ENCODE data around the gene ELAVL3. TPM values are rescaled to one million over a fixed set of nuclear protein-coding genes. Genes with fewer than 3 reads are reported as not detected.

Gene ELAVL3
- total and polyA plus RNA-seq, 2 of the 4 experiments (the other 2 are of a cell fraction): not detected

GRCh38 chr19:11434703-11435056 is 46.2 kb downstream of the ELAVL3 start:
- no peak overlapping the region for H2AK5ac ChIP-seq (ENCODE audit: low read depth, low read length)
- peak overlapping the region; percentile 14 for H4K5ac ChIP-seq (ENCODE audit: low read depth, low read length)
- H3K27ac ChIP-seq (ENCODE audit: insufficient read depth, low read length): peak overlapping the region; percentile 44
- peak overlapping the region; percentile 74 for H3K4me2 ChIP-seq (ENCODE audit: low read depth, low read length)
- no peaks in the 10 kb centered on the region for H3K9me3 ChIP-seq (ENCODE audit: control insufficient read depth, insufficient read depth, low read length)
- no peak for DNase-seq
- WGBS, 2 experiments (ENCODE audit: extremely low coverage in 2 of 2, insufficient read length in 1 of 2): 6% methylated on average over 3 of the region's 9 CpGs; no CpG with 5 or more reads in 1 of the 2 experiments
- no TSS peak for BruUV-seq (replicated peaks)
- peaks cover 7% of the 10 kb centered on the region for H4K20me1 ChIP-seq (ENCODE audit: insufficient read depth, low read length)
- peaks cover 9% of the 10 kb centered on the region for H3K4me1 ChIP-seq (ENCODE audit: control insufficient read depth, insufficient read depth, low read length)
- peak overlapping the region; percentile 64 for H3K4ac ChIP-seq (ENCODE audit: low read depth, low read length)
- H2AK9ac ChIP-seq (replicated peaks; ENCODE audit: low read depth, low read length, poor library complexity): peak overlapping the region; percentile 89
- H3K9ac ChIP-seq (ENCODE audit: low read depth, low read length): peak overlapping the region; percentile 54
- H3K9me1 ChIP-seq (ENCODE audit: insufficient read depth, low read length): peaks cover 12% of the 10 kb centered on the region
- H2BK15ac ChIP-seq (ENCODE audit: low read depth, low read length): no peak overlapping the region
- peaks cover 13 to 22% of the 10 kb centered on the region in 2 experiments; a peak in 3 of 4 replicates for H3K79me1 ChIP-seq (ENCODE audit: low read depth in 1 of 2, low read length in 2 of 2)
- H3K36me3 ChIP-seq (ENCODE audit: control insufficient read depth, insufficient read depth, low read length): peaks cover 19% of the 10 kb centered on the region
- dilution Hi-C loops (cut with HindIII; ENCODE audit: low sequenced_read_pairs, unreplicated experiment): no loop called here
- H3K4me3 ChIP-seq (ENCODE audit: insufficient read depth, low read depth, low read length): peak overlapping the region; percentile 41
- intact Hi-C loops (cut with micrococcal nuclease): loop anchor here (1.0 to 2.0 kb wide), 3 partner anchors 60 to 141 kb away; partner anchors contain the start of genes CCDC159, SWSAP1 and TMEM205
- peak overlapping the region; percentile 25 for H2BK5ac ChIP-seq (ENCODE audit: low read depth, low read length, poor library complexity, severe bottlenecking)
- H3K56ac ChIP-seq (ENCODE audit: extremely low read depth, insufficient read depth, low read length): no peak overlapping the region
- no peak overlapping the region for H2BK20ac ChIP-seq (ENCODE audit: low read depth, low read length)
- no peak overlapping the region for H3K18ac ChIP-seq (ENCODE audit: low read depth, low read length)
- H4K8ac ChIP-seq (ENCODE audit: low read depth in 2 of 2, low read length in 2 of 2): peak overlapping the region; percentile 28 to 78; a peak in 3 of 4 replicates
- in situ Hi-C loops (cut with MboI; ENCODE audit: low sequenced_read_pairs): no loop called here
- TF ChIP-seq BHLHE40 (IDR thresholded peaks at IDR 0.05; ENCODE audit: low read depth, low read length) (no peak), POLR2A (IDR thresholded peaks at IDR 0.05; ENCODE audit: low read depth, low read length) (no peak), RCOR1 (IDR thresholded peaks at IDR 0.05; ENCODE audit: insufficient replicate concordance, low read length) (no peak), RAD21 (IDR thresholded peaks at IDR 0.05; ENCODE audit: low read length) (no peak), MXI1 (IDR thresholded peaks at IDR 0.05; ENCODE audit: borderline replicate concordance, low read depth, low read length) (no peak)
- TF ChIP-seq, protein P1, sequence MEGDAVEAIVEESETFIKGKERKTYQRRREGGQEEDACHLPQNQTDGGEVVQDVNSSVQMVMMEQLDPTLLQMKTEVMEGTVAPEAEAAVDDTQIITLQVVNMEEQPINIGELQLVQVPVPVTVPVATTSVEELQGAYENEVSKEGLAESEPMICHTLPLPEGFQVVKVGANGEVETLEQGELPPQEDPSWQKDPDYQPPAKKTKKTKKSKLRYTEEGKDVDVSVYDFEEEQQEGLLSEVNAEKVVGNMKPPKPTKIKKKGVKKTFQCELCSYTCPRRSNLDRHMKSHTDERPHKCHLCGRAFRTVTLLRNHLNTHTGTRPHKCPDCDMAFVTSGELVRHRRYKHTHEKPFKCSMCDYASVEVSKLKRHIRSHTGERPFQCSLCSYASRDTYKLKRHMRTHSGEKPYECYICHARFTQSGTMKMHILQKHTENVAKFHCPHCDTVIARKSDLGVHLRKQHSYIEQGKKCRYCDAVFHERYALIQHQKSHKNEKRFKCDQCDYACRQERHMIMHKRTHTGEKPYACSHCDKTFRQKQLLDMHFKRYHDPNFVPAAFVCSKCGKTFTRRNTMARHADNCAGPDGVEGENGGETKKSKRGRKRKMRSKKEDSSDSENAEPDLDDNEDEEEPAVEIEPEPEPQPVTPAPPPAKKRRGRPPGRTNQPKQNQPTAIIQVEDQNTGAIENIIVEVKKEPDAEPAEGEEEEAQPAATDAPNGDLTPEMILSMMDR (conservative IDR thresholded peaks at IDR 0.05; ENCODE audit: low read depth, low read length): no peak
- TF ChIP-seq, protein P2, sequence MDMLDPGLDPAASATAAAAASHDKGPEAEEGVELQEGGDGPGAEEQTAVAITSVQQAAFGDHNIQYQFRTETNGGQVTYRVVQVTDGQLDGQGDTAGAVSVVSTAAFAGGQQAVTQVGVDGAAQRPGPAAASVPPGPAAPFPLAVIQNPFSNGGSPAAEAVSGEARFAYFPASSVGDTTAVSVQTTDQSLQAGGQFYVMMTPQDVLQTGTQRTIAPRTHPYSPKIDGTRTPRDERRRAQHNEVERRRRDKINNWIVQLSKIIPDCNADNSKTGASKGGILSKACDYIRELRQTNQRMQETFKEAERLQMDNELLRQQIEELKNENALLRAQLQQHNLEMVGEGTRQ (IDR thresholded peaks at IDR 0.05; ENCODE audit: low read depth, low read length): no peak
- peak overlapping the region; percentile 100 for H2AFZ ChIP-seq (replicated peaks; ENCODE audit: low read length, poor library complexity)
- ChIA-PET POLR2A (ENCODE audit: unreplicated experiment) (no interaction called here), CTCF (interaction anchor here (0.6 to 1.4 kb wide), 7 partner anchors 13 to 234 kb away, joined by 3 to 9 read pairs (median 3); no protein-coding TSS in a partner anchor)
- H4K91ac ChIP-seq (ENCODE audit: insufficient read depth, low read depth, low read length): peak overlapping the region; percentile 31; the same call in 1 of the 2 replicates
- H3K14ac ChIP-seq (replicated peaks; ENCODE audit: low read depth, low read length): peak overlapping the region; percentile 41
- H3K27me3 ChIP-seq (ENCODE audit: control insufficient read depth, insufficient read depth, low read length): no peaks in the 10 kb centered on the region
- peak; percentile 8 for ATAC-seq (ENCODE audit: low read depth)
- no peak overlapping the region for H3K23ac ChIP-seq (ENCODE audit: low read depth, low read length)
- H2BK120ac ChIP-seq (ENCODE audit: low read depth, low read length): no peak overlapping the region
